OCI-M2 (cell line): Measurements from ENCODE around the gene SLC16A1.
"Not testable (repeated sequence)": the region's sequence is repeated elsewhere in the genome, so short reads cannot be mapped to it uniquely, and the experiment has no call there.

Source experiments
- DNase-seq: peaks from one replicate; lab custom pipeline; 2025; ENCODE audit not compliant: unreplicated experiment; lab: John Stamatoyannopoulos, UW

SLC16A1 gene, protein sequence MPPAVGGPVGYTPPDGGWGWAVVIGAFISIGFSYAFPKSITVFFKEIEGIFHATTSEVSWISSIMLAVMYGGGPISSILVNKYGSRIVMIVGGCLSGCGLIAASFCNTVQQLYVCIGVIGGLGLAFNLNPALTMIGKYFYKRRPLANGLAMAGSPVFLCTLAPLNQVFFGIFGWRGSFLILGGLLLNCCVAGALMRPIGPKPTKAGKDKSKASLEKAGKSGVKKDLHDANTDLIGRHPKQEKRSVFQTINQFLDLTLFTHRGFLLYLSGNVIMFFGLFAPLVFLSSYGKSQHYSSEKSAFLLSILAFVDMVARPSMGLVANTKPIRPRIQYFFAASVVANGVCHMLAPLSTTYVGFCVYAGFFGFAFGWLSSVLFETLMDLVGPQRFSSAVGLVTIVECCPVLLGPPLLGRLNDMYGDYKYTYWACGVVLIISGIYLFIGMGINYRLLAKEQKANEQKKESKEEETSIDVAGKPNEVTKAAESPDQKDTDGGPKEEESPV

DNA sequence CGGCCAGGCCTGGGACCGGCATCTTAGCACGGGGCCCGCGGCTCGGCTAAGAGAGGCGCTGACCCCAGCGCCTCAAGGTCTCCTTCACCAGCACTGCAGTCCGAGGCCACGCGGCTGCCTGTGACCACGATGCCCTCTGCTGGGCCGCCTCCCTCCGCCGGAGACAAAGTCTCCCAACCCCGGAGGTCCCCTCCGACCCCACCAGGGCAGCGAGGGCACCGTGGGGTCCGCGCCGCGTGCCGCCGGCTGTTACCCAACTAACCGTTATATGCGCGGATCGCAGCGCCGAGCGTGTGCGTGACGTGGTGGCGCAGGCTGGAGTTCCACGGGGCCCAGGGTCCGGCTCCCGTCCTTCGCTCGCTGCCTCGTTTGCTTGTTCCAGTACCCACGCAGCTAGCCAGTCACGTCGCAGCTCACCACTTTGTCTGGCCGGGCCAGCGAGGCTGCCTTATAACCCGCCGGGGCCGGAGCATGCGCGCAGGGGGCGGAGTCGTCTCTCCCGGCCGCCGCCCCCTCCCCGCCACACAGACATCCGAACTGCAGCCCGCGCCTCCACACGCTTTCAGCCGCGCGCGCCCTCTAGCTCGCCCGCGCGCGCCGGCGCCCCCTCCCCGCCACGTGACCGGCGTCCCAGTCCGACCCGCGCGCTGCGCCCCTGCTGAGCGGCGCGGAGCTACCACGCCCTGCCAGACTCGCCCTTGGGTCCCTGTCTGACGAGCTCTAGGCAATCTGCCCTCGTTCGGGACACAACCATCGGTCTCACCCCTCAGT is at the start of gene SLC16A1:
SLC16A1 (minus strand) TSS at position 424 of the 771 bp plus-strand sequence. CDS start 26,888 bp downstream, outside the sequence.
- DNase-seq = peak; percentile 52

GRCh38 chr1:113003751-113004690 is 48.0 kb upstream of the SLC16A1 start:
- DNase-seq = no peak

GRCh38 chr1:113002297-113002696 is 46.3 kb upstream of the SLC16A1 start:
- DNase-seq = no peak

- no peak for DNase-seq
Measured at GRCh38 chr1:112998592-112999235, 42.7 kb upstream of the SLC16A1 start.

DNA sequence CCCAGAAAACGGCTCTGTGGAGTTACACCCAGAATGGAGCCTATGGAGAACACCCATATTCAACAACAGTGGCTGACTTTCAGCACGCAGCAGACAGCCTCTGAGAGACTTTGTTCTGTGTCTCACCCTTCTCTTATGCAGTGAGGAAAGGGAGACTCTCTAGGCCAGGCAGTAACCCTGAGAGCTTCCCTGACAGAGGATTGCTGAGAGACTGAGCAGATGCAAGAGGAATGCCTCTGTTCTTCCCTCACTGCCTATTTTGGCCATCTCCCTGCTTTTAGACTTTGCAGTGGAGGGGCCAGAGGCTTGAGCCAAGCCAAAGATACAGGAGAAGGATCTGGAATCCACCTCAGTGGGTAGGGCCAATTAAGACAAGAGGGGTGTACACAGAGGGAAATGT is 41.8 kb upstream of the SLC16A1 start:
- no peak for DNase-seq

GRCh38 chr1:112995890-112996289 is 39.9 kb upstream of the SLC16A1 start:
- no peak for DNase-seq

DNA sequence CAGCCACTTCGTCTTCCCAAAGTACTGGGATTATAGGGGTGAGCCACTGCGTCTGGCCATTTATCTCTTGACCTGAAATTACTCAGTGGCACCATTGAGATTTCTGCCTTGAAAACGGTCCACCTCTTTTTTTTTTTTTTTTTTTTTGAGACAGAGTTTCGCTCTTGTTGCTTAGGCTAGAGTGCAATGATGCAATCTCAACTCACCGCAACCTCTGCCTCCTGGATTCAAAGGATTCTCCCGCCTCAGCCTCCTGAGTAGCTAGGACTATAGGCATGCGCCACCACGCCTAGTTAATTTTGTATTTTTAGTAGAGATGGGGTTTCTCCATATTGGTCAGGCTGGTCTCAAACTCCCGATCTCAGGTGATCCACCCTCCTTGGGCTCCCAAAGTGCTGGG is 39.0 kb upstream of the SLC16A1 start:
- DNase-seq = not testable (repeated sequence)

DNA sequence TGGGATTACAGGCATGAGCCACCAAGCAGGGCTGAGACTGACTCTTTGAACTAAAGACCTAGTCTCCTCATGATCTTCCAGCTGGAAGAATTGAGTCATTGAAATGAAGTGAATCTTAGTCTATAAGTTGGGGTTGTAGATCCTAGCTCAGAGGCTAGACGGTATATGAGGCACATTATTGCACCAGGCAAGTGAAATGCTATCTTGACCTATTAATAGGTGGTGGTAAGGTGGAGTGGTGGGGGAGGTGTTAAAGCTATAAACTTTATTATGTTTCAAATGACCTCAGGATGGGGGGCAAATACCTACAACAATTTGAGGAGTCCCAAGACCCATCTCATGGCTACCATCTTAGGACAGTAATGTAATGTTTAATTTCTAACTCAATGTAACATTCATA is 36.8 kb upstream of the SLC16A1 start:
- no peak for DNase-seq

DNA sequence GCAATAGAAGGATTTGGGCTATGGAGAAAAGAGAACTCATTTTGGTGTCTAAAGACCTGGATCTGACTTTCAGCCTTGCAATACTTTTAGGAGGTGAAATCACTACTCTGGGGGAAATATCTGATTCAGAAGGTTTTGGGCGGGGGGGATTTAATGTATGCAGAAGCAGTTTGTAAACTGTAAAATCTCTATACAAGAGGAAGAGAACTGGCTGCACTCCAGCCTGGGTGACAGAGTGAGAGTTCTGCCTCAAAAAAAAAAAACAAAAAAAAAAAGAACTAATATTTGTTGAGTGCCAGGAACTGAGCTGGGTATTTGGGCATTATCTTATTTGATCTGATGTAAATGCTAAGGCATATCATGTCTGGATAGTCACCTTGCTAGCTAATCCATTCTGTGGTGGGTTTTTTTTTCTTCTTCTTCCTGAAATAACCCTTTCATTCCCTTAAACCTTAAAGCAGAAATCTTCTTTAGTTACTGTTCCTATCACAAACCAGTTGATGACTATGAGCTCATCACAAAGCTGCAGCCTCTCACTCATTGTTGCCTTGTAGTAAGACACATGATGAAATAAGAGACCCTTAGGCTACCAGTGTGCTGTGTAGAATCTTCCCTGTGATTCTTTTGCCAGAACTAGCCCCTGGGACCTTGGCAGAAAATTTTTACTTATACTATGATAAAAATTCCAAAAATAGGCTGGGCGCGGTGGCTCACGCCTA is 35.6 kb upstream of the SLC16A1 start:
- DNase-seq = no peak

DNA sequence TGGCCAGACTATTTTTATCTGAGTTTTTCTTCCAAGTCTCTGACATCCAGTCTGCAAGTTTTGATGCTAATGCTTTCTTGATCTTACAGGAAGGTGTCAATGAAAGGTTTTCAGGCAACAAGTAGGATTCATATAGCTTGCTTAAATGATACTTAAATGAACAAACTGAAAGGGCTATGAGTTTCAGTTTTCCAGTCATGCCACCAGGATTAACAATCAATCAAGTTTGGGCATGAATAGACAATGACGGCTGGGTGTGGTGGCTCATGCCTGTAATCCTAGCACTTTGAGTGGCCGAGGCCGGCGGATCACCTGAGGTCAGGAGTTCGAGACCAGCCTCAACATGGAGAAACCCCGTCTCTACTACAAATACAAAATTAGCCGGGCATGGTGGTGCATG is 34.3 kb upstream of the SLC16A1 start:
- DNase-seq = no peak

DNA sequence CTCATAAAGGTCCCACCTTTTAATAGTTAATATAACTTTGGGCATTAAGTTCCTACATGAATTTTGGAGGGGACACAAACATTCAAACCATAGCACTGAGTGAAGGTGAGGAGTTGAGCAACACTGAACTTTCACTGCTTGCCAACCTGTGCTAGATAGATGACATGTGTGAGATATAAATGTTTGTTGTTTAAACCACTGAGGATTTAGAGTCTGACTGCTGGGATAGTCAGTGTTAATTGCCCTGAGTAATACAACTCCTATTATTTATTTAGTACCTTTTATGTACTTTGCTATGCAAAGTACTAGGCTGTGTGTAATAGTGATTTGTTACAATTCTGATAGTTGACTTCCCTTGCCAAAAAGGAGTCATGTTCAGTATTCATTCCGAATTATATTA is 32.4 kb upstream of the SLC16A1 start:
- DNase-seq = no peak

GRCh38 chr1:112985123-112985522 is 29.1 kb upstream of the SLC16A1 start:
- no peak for DNase-seq

DNA sequence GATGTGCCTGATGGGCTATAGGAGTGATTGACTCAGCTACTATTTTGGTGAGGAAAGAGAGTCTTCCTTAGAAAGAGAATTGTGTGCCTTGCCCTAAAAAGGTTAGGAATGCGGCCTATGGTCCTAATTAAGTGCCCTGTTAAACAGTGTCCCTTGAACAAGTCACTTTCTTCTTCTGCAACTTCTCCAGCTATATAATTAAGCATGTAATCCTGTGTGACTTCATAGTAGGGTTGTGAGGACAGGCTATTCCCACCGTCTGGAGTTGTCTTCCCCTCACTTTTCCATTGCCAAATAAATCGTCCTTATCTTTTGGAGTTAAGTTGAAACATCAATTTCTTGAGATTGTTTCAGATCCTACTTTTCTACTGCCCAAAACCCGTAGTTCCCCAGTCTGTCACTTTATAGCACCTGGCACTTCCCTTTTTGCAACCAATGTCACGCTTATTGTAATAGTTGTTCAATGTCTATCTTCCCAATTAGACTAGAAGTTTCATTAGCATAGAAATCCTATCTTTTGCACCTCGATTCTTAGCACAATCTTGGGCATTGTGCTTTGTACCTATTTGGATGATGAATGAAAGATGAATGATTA is 27.6 kb upstream of the SLC16A1 start:
- no peak for DNase-seq

DNA sequence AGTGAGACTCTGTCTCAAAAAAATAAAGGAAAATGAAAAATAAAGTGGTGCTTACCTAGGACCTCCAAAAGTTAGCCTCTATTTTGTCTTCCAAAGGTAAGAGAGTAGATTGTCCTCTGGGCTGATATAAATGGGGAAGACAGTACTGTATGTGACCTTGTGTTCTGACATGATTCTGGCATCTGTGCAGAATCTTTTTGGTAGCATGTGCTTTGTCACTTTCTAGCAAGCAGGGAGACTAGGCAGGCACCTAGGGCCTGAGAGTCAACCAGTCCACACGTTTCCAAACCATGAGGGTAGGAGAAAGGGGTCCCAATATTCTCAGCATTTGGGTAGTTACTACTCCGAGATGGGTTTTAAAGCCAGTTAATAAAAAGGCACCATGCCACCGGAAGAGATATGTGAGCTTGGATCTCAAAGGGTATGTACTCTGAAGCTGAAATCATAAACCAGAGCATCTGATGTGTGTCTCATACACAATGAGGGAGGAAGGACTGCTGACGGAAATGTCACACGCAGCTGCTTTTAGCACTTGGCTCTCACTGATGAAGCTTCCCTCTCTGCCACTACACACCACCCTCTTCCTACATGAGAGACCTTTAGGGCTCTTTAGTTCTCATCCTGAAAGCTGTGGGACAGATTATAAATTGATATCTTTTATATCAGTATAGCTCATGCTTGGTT is 27.0 kb upstream of the SLC16A1 start:
- no peak for DNase-seq

DNA sequence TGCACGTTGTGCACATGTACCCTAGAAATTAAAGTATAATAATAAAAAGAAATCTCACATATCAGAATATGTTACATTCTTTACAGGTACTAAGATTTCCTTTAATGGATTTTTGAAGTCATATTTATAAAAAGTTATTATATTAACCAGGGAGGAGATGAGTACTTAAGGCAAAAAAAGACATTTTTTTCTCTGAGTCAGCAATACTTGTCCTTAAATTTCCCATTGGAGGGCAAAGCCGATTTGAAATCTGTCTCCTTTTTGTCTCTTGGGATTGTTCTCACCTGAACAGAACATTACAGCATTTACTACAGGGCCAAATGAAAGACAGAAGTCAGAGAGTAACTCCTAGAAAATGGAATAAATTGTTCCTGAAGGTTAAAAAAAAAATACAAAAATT is 26.3 kb upstream of the SLC16A1 start:
- DNase-seq = no peak

GRCh38 chr1:112981834-112982233 is 25.8 kb upstream of the SLC16A1 start:
- DNase-seq = not testable (repeated sequence)

DNA sequence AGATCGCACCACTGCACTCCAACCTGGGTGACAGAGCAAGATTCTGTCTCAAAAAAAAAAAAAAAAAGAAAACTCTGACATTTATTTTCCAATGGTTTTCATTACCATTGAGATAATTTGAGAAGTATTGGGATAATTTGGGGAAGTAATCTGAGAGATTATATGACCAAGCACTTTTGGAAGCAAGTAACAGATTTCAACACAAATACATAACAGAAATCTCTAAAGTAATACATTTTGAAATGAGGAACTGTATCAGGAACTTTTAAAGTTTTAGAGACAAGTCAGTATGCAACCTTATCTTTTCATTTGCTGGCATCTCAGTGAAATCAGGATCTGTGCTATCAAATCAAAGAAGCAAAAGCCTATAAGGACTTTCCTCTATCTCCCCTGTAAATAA is 25.4 kb upstream of the SLC16A1 start:
- no peak for DNase-seq

DNA sequence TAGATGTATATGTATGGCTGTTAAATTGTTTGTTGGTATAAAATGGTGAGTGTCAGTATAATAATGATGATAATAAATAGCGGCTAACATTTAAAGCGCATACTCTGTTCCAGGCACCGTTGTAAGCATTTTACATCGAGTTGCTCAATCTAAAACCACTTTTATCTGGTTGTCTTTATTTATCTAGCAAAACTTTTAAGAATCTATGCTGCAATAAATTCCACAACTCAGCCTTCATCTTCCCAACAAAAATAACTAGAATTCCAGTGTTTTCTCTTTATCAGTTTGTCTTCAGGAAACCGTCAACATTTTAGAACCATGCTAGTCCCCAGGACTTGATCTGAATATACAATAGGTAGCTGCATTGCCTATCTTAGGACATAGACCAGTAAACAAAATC is 19.3 kb upstream of the SLC16A1 start:
- no peak for DNase-seq

DNA sequence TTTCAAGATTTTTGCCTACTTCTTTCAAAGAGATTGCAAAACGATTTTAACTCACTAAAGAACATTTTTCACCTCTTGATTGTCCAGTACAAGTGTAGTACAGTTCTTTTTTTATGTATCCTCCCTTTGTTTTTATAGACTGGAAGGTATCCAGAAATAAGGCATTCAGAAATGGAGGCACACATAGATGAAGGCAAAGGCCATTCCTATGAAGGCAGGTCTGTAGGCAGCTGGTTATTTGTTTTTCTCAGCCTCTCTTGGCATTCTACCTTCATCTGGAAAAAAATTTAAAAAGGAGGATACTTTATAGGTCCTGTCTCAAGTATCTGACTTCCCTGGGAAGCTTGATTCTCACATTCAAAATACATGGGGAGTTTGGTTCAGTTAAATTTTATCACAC is 18.6 kb upstream of the SLC16A1 start:
- DNase-seq = no peak
